Caco-2 (cell line): ENCODE measurements around the gene MED8. TPM values are rescaled to one million over a fixed set of nuclear protein-coding genes. Genes with fewer than 3 reads are reported as not detected.
A peak's percentile ranks its signal among the peaks of the same experiment; 100 is the strongest.

Experiments
- BruUV-seq: library from RNA; stranded (reverse); fragments of 400-500 nt; replicated peaks from 2 replicates; lab custom pipeline; 2021; lab: Mats Ljungman, UMichigan
- CTCF ChIA-PET: fragments of 300-600 bp; sonication (Branson Sonifier 250); formaldehyde crosslinking; loops from one replicate; lab custom pipeline; 2022; ENCODE audit warnings: antibody characterized with exemption; lab: Charles Lee
- POLR2A ChIA-PET: fragments of 300-600 bp; sonication (Branson Sonifier 250); formaldehyde crosslinking; loops from one replicate; lab custom pipeline; 2022; ENCODE audit warnings: antibody characterized with exemption; lab: Charles Lee
- DNase-seq, 2 experiments: peaks; one replicate each; pipeline versions ENCODE4 v3.0.0 to v3.0.0-alpha.2; 2020 to 2022
- H3K27me3 ChIP-seq: replicated peaks from 2 replicates; pipeline ENCODE4 v1.6.0; 2011; ENCODE audit warnings: low read length; ENCODE audit not compliant: control insufficient read depth, insufficient read depth
- H3K36me3 ChIP-seq: 2 replicates; pipeline ENCODE4 v1.5.1; 2011; ENCODE audit warnings: low read length; ENCODE audit not compliant: control insufficient read depth, insufficient read depth
- H3K4me1 ChIP-seq: fragments of 250-450 bp; sonication (Bioruptor Pico); 2 replicates; pipeline ENCODE4 v1.5.1; 2020; ENCODE audit warnings: mild to moderate bottlenecking
- H3K4me3 ChIP-seq: 2 replicates; pipeline ENCODE4 v1.5.1; 2011; ENCODE audit warnings: low read depth, mild to moderate bottlenecking, control low read depth, low read length
- H3K9me3 ChIP-seq: fragments of 250-450 bp; sonication (Bioruptor Pico); 2 replicates; pipeline ENCODE4 v1.5.1; 2020; ENCODE audit warnings: mild to moderate bottlenecking, moderate library complexity
- H3K27ac Mint-ChIP-seq: one replicate; pipeline ENCODE4 v1.8.0; 2022; ENCODE audit warnings: mixed read lengths; ENCODE audit not compliant: unreplicated experiment
- H3K27me3 Mint-ChIP-seq: one replicate; pipeline ENCODE4 v1.8.0; 2022; ENCODE audit warnings: mixed read lengths; ENCODE audit not compliant: insufficient read depth, unreplicated experiment
- H3K36me3 Mint-ChIP-seq: one replicate; pipeline ENCODE4 v1.8.0; 2022; ENCODE audit warnings: mild to moderate bottlenecking, mixed read lengths; ENCODE audit not compliant: insufficient read depth, unreplicated experiment
- H3K4me1 Mint-ChIP-seq: one replicate; pipeline ENCODE4 v1.8.0; 2022; ENCODE audit warnings: low read depth, mixed read lengths; ENCODE audit not compliant: unreplicated experiment
- H3K4me3 Mint-ChIP-seq: one replicate; pipeline ENCODE4 v1.8.0; 2022; ENCODE audit warnings: mild to moderate bottlenecking, moderate library complexity, mixed read lengths; ENCODE audit not compliant: unreplicated experiment
- H3K9me3 Mint-ChIP-seq: one replicate; pipeline ENCODE4 v1.8.0; 2022; ENCODE audit warnings: mixed read lengths; ENCODE audit not compliant: unreplicated experiment
- intact Hi-C: fragments of 100-400 bp; cut with micrococcal nuclease; formaldehyde crosslinking; loops from one replicate; pipeline ENCODE4 v1.10.0; 2022; ENCODE audit not compliant: unreplicated experiment
- total RNA-seq: library from RNA; stranded (reverse); gene quantifications from 2 replicates; pipeline ENCODE4 v1.2.3, GENCODE V29; 2022
- TF ChIP-seq, protein P1 (sequence below), 2 experiments: fragments of 200-600 bp in 1 of 2; IDR thresholded peaks; 1 replicate in 1 of 2; 2 replicates in 1 of 2; pipeline versions ENCODE4 v1.5.1 to v1.8.0; 2011 to 2022; ENCODE audit warnings: antibody characterized with exemption in 1 of 2, control low read depth in 1 of 2, inconsistent platforms in 1 of 2, low read depth in 1 of 2, low read length in 1 of 2, mild to moderate bottlenecking in 1 of 2, moderate library complexity in 1 of 2; ENCODE audit not compliant: insufficient read depth in 1 of 2, severe bottlenecking in 1 of 2, unreplicated experiment in 1 of 2

MED8 gene
- total RNA-seq, 1 experiment from 2014 or later, result 35.8 TPM

- Mint-ChIP-seq H3K36me3 (peaks cover 30% of the 10 kb centered on the region), H3K4me3 (peak within 1 kb of the TSS; percentile 79), H3K27ac (peak within 1 kb of the TSS; percentile 84), H3K4me1 (peaks cover 25% of the 10 kb centered on the region), H3K9me3 (no peaks in the 10 kb centered on the region), H3K27me3 (no peaks in the 10 kb centered on the region)
- ChIA-PET CTCF (interaction anchor here (0.7 to 3.1 kb wide), 8 partner anchors 10 to 141 kb away, joined by 3 to 36 read pairs (median 4); partner anchors contain the start of genes C1orf210 and CDC20), POLR2A (interaction anchor here (0.6 to 2.8 kb wide), 10 partner anchors 8 to 282 kb away, joined by 3 to 19 read pairs (median 5); partner anchors contain the start of genes C1orf210, CDC20, MED8 and TMEM125)
- peak; percentile 89 to 93 for DNase-seq
- H3K4me3 ChIP-seq, result peak within 1 kb of the TSS; percentile 76
- no peaks in the 10 kb centered on the region for H3K27me3 ChIP-seq
- no TSS peak for BruUV-seq
- H3K36me3 ChIP-seq, result peaks cover 4% of the 10 kb centered on the region
- H3K4me1 ChIP-seq, result peaks cover 35% of the 10 kb centered on the region
- H3K9me3 ChIP-seq, result no peaks in the 10 kb centered on the region
- TF ChIP-seq, protein P1, sequence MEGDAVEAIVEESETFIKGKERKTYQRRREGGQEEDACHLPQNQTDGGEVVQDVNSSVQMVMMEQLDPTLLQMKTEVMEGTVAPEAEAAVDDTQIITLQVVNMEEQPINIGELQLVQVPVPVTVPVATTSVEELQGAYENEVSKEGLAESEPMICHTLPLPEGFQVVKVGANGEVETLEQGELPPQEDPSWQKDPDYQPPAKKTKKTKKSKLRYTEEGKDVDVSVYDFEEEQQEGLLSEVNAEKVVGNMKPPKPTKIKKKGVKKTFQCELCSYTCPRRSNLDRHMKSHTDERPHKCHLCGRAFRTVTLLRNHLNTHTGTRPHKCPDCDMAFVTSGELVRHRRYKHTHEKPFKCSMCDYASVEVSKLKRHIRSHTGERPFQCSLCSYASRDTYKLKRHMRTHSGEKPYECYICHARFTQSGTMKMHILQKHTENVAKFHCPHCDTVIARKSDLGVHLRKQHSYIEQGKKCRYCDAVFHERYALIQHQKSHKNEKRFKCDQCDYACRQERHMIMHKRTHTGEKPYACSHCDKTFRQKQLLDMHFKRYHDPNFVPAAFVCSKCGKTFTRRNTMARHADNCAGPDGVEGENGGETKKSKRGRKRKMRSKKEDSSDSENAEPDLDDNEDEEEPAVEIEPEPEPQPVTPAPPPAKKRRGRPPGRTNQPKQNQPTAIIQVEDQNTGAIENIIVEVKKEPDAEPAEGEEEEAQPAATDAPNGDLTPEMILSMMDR (IDR thresholded peaks at IDR 0.05; ENCODE audit: insufficient read depth in 1 of 2, low read depth in 1 of 2, low read length in 1 of 2, severe bottlenecking in 1 of 2, unreplicated experiment in 1 of 2), result peak in 1 of 2 experiments; percentile 15
- intact Hi-C loops, result loop anchor here (1.0 kb wide), 2 partner anchors 21 to 46 kb away; partner anchors contain the start of genes MED8 and SZT2
These were observed 21.5 kb downstream of the MED8 start, which contains the start of gene ELOVL1 for GRCh38 chr1:43367904-43368645. Gene ELOVL1, minus strand, starts transcription at chr1:43368011. Its CDS starts 2,402 bp downstream, at chr1:43365609.

- Histone ChIP-seq H3K9me3 (no peaks in the 10 kb centered on the region), H3K36me3 (peaks cover 4% of the 10 kb centered on the region), H3K27me3 (no peaks in the 10 kb centered on the region), H3K4me1 (peaks cover 31% of the 10 kb centered on the region), H3K4me3 (peak overlapping the region; percentile 76)
- TSS peak; percentile 39 for BruUV-seq
- ChIA-PET CTCF (interaction anchor here (0.6 to 3.1 kb wide), 8 partner anchors 9 to 1501 kb away, joined by 3 to 36 read pairs (median 4); partner anchors contain the start of genes C1orf210 and CDC20), POLR2A (interaction anchor here (0.6 to 2.8 kb wide), 10 partner anchors 9 to 161 kb away, joined by 4 to 19 read pairs (median 9); partner anchors contain the start of genes C1orf210, CDC20 and MED8)
- H3K4me3 Mint-ChIP-seq, result peak overlapping the region; percentile 79
- no peak for DNase-seq
- peaks cover 25% of the 10 kb centered on the region for H3K4me1 Mint-ChIP-seq
- H3K36me3 Mint-ChIP-seq, result peaks cover 38% of the 10 kb centered on the region
- no peaks in the 10 kb centered on the region for H3K9me3 Mint-ChIP-seq
- H3K27me3 Mint-ChIP-seq, result no peaks in the 10 kb centered on the region
- TF ChIP-seq, protein P1 (IDR thresholded peaks at IDR 0.05; ENCODE audit: insufficient read depth in 1 of 2, low read depth in 1 of 2, low read length in 1 of 2, severe bottlenecking in 1 of 2, unreplicated experiment in 1 of 2), result no peak
- intact Hi-C loops, result no loop called here
- peak overlapping the region; percentile 81 for H3K27ac Mint-ChIP-seq
These were observed 22.3 kb downstream of the MED8 start for GRCh38 chr1:43367026-43367903.
